Measurements from ENCODE around the gene SORCS3.

The SORCS3 gene

GRCh38 chr10:104648421-104648820 lies 7.3 kb downstream of the SORCS3 start:
- DNase-seq: no peak

GRCh38 chr10:104650072-104650471 lies 9.0 kb downstream of the SORCS3 start:
- no peak for DNase-seq

GRCh38 chr10:104650635-104651331 lies 9.7 kb downstream of the SORCS3 start:
- no peak for DNase-seq

GRCh38 chr10:104657036-104657435 lies 15.9 kb downstream of the SORCS3 start:
- DNase-seq: no peak

- no peak for DNase-seq
These were observed 16.4 kb downstream of the SORCS3 start for GRCh38 chr10:104657457-104657856.

GRCh38 chr10:104658067-104658466 lies 17.0 kb downstream of the SORCS3 start:
- DNase-seq: no peak

GRCh38 chr10:104659809-104660208 lies 18.7 kb downstream of the SORCS3 start:
- DNase-seq: no peak

GRCh38 chr10:104663076-104663475 lies 22.0 kb downstream of the SORCS3 start:
- DNase-seq: no peak

GRCh38 chr10:104663563-104663962 lies 22.5 kb downstream of the SORCS3 start:
- no peak for DNase-seq

- DNase-seq: no peak
These were observed 23.1 kb downstream of the SORCS3 start for GRCh38 chr10:104664205-104664604.

- DNase-seq: no peak
These were observed 24.1 kb downstream of the SORCS3 start for GRCh38 chr10:104665174-104665573.

GRCh38 chr10:104666106-104666505 lies 25.0 kb downstream of the SORCS3 start:
- no peak for DNase-seq

GRCh38 chr10:104676874-104677273 lies 35.8 kb downstream of the SORCS3 start:
- no peak for DNase-seq

GRCh38 chr10:104678658-104679057 lies 37.6 kb downstream of the SORCS3 start:
- DNase-seq: no peak

- DNase-seq: no peak
These were observed 39.6 kb downstream of the SORCS3 start for GRCh38 chr10:104680467-104681401.

- DNase-seq: no peak
These were observed 40.4 kb downstream of the SORCS3 start for GRCh38 chr10:104681485-104681884.

- DNase-seq: no peak
These were observed 42.5 kb downstream of the SORCS3 start for GRCh38 chr10:104683567-104683966.

GRCh38 chr10:104686829-104687228 lies 45.7 kb downstream of the SORCS3 start:
- DNase-seq: no peak

- DNase-seq: no peak
These were observed 47.4 kb downstream of the SORCS3 start for GRCh38 chr10:104688251-104689042.

- no peak for DNase-seq
These were observed 48.0 kb downstream of the SORCS3 start for GRCh38 chr10:104689105-104689504.

GRCh38 chr10:104689547-104689946 lies 48.5 kb downstream of the SORCS3 start:
- DNase-seq: no peak

GRCh38 chr10:104690101-104690500 lies 49.0 kb downstream of the SORCS3 start:
- DNase-seq: no peak

GRCh38 chr10:104690959-104691358 lies 49.9 kb downstream of the SORCS3 start:
- no peak for DNase-seq
